GM18907 (cell line): Measurements from ENCODE around the gene ONECUT1.

Experiments
- ATAC-seq: cut with Tn5 transposase; IDR thresholded peaks from one replicate; pipeline ENCODE4 v1.9.1; 2021; ENCODE audit warnings: mild to moderate bottlenecking, moderate library complexity; ENCODE audit not compliant: unreplicated experiment

The ONECUT1 gene

GRCh38 chr15:52783929-52784798, 6.0 kb downstream of the ONECUT1 start:
- ATAC-seq = no peak

GRCh38 chr15:52783191-52783829, 6.8 kb downstream of the ONECUT1 start:
- no peak for ATAC-seq

GRCh38 chr15:52782514-52782913, 7.6 kb downstream of the ONECUT1 start:
- ATAC-seq = no peak

GRCh38 chr15:52780172-52780980, 9.8 kb downstream of the ONECUT1 start:
- peak; percentile 82 for ATAC-seq

GRCh38 chr15:52778457-52778856, 11.7 kb downstream of the ONECUT1 start:
- no peak for ATAC-seq

GRCh38 chr15:52772766-52773165, 17.4 kb downstream of the ONECUT1 start:
- no peak for ATAC-seq

- ATAC-seq = no peak
These were observed 24.4 kb downstream of the ONECUT1 start for GRCh38 chr15:52765785-52766184.

GRCh38 chr15:52764731-52765130, 25.4 kb downstream of the ONECUT1 start:
- ATAC-seq = no peak

- ATAC-seq = no peak
These were observed 27.5 kb downstream of the ONECUT1 start for GRCh38 chr15:52762621-52763020.

- ATAC-seq = no peak
These were observed 29.6 kb downstream of the ONECUT1 start for GRCh38 chr15:52760562-52760961.

GRCh38 chr15:52759969-52760368, 30.2 kb downstream of the ONECUT1 start:
- no peak for ATAC-seq

GRCh38 chr15:52757496-52757895, 32.6 kb downstream of the ONECUT1 start:
- ATAC-seq = no peak

GRCh38 chr15:52751522-52751921, 38.6 kb downstream of the ONECUT1 start:
- no peak for ATAC-seq

GRCh38 chr15:52749258-52749657, 40.9 kb downstream of the ONECUT1 start:
- ATAC-seq = no peak

GRCh38 chr15:52746162-52746757, 43.9 kb downstream of the ONECUT1 start:
- no peak for ATAC-seq

- ATAC-seq = no peak
These were observed 44.6 kb downstream of the ONECUT1 start for GRCh38 chr15:52745326-52746161.

GRCh38 chr15:52738311-52738710, 51.8 kb downstream of the ONECUT1 start:
- ATAC-seq = no peak

GRCh38 chr15:52737720-52738119, 52.4 kb downstream of the ONECUT1 start:
- ATAC-seq = no peak

- peak; percentile 80 for ATAC-seq
These were observed 54.7 kb downstream of the ONECUT1 start for GRCh38 chr15:52735231-52736089.
